Stimulated activated CD4-positive, alpha-beta T cell treated with anti-CD3 and anti-CD28 coated beads, Interleukin-2, amount 100 ng/mL, for 48 hours (primary cell): ENCODE measurements around the gene NOS3.

Experiments used
- DNase-seq, 2 donors: peaks; one replicate each; pipeline ENCODE4 v3.0.0-alpha.2; 2020

NOS3 gene

GRCh38 chr7:150990416-150991186 lies at the start of gene NOS3:
Gene NOS3 (plus strand): TSS chr7:150991017. CDS start chr7:150993804, 2,787 bp downstream.
- no peak for DNase-seq

GRCh38 chr7:150941351-150942000 lies 49.3 kb upstream of the NOS3 start:
- no peak for DNase-seq

GRCh38 chr7:150942001-150942590 lies 48.7 kb upstream of the NOS3 start:
- DNase-seq: no peak

GRCh38 chr7:150942591-150943452 lies 48.0 kb upstream of the NOS3 start:
- no peak for DNase-seq

- no peak for DNase-seq
Measured at GRCh38 chr7:150943453-150943814, 47.4 kb upstream of the NOS3 start.

- DNase-seq: no peak
Measured at GRCh38 chr7:150944066-150945042, 46.5 kb upstream of the NOS3 start.

- DNase-seq: no peak
Measured at GRCh38 chr7:150945171-150945852, 45.5 kb upstream of the NOS3 start.

- DNase-seq: no peak
Measured at GRCh38 chr7:150945853-150946420, 44.9 kb upstream of the NOS3 start.

- DNase-seq: no peak
Measured at GRCh38 chr7:150946421-150947240, 44.2 kb upstream of the NOS3 start.

- no peak for DNase-seq
Measured at GRCh38 chr7:150947241-150947745, 43.5 kb upstream of the NOS3 start.

GRCh38 chr7:150947761-150948651 lies 42.8 kb upstream of the NOS3 start:
- DNase-seq: no peak

GRCh38 chr7:150948791-150949251 lies 42.0 kb upstream of the NOS3 start:
- DNase-seq: no peak

GRCh38 chr7:150949564-150949963 lies 41.3 kb upstream of the NOS3 start:
- DNase-seq: no peak

GRCh38 chr7:150949971-150950491 lies 40.8 kb upstream of the NOS3 start:
- DNase-seq: no peak

GRCh38 chr7:150950496-150951180 lies 40.2 kb upstream of the NOS3 start:
- no peak for DNase-seq

GRCh38 chr7:150951181-150951520 lies 39.7 kb upstream of the NOS3 start:
- DNase-seq: no peak

- no peak for DNase-seq
Measured at GRCh38 chr7:150951521-150951920, 39.3 kb upstream of the NOS3 start.
